Natural killer cell (primary cell): ENCODE measurements around the gene ZNF644. TPM values are rescaled to one million over a fixed set of nuclear protein-coding genes. Genes with fewer than 3 reads are reported as not detected.
"Not testable (repeated sequence)": the region's sequence is repeated elsewhere in the genome, so short reads cannot be mapped to it uniquely, and the experiment has no call there.

Source experiments
- ATAC-seq, 3 donors: fragments of 150-1000 bp in 2 of 3; fragments of 200-7000 bp in 1 of 3; cut with Tn5 transposase; 1 replicate in 1 of 3; 2 replicates in 2 of 3; pipeline ENCODE4 v1.10.0; 2021; ENCODE audit warnings: mild to moderate bottlenecking in 2 of 3, moderate library complexity in 2 of 3
- DNase-seq, 2 donors: peaks; one replicate each; pipeline versions ENCODE4 v3.0.0 to v3.0.0-alpha.2; 2013 to 2021; ENCODE audit warnings: mixed read lengths in 1 of 2
- H3K27ac ChIP-seq: one replicate; pipeline ENCODE4 v1.5.1; 2013; ENCODE audit warnings: mild to moderate bottlenecking, low read length
- H3K27me3 ChIP-seq: one replicate; pipeline ENCODE4 v1.6.1; 2013; ENCODE audit warnings: low read length; ENCODE audit not compliant: control insufficient read depth, insufficient read depth
- H3K36me3 ChIP-seq: one replicate; pipeline ENCODE4 v1.6.1; 2013; ENCODE audit warnings: low read length; ENCODE audit not compliant: control insufficient read depth, insufficient read depth
- H3K4me1 ChIP-seq: one replicate; pipeline ENCODE4 v1.6.1; 2013; ENCODE audit warnings: low read length; ENCODE audit not compliant: control insufficient read depth, insufficient read depth
- H3K4me3 ChIP-seq: one replicate; pipeline ENCODE4 v1.5.1; 2013; ENCODE audit warnings: low read length
- H3K9me3 ChIP-seq: one replicate; pipeline ENCODE4 v1.6.1; 2013; ENCODE audit warnings: low read length; ENCODE audit not compliant: control insufficient read depth, insufficient read depth
- H3K27ac Mint-ChIP-seq, 2 donors: one replicate each; pipeline ENCODE4 v1.8.0; 2022; ENCODE audit warnings: mild to moderate bottlenecking in 2 of 2, mixed read lengths in 2 of 2, moderate library complexity in 1 of 2
- H3K27me3 Mint-ChIP-seq, 2 donors: one replicate each; pipeline ENCODE4 v1.8.0; 2022; ENCODE audit warnings: low read depth in 2 of 2, mixed read lengths in 2 of 2
- H3K36me3 Mint-ChIP-seq: one replicate; pipeline ENCODE4 v1.8.0; 2022; ENCODE audit warnings: mixed read lengths
- H3K4me1 Mint-ChIP-seq, 2 donors: one replicate each; pipeline ENCODE4 v1.8.0; 2022; ENCODE audit warnings: mixed read lengths in 2 of 2
- H3K4me3 Mint-ChIP-seq: one replicate; pipeline ENCODE4 v1.8.0; 2022; ENCODE audit warnings: mild to moderate bottlenecking, moderate library complexity, mixed read lengths
- H3K9me3 Mint-ChIP-seq, 2 donors: one replicate each; pipeline ENCODE4 v1.8.0; 2022; ENCODE audit warnings: mixed read lengths in 2 of 2
- CTCF ChIP-seq: fragments of 200-600 bp; IDR thresholded peaks from one replicate; pipeline ENCODE4 v1.8.0; 2022; ENCODE audit warnings: antibody characterized with exemption
- WGBS: methylation state at CpG from one replicate; pipeline ENCODE4 v1.1.7; 2013; ENCODE audit warnings: missing lambda C conversion rate; ENCODE audit not compliant: insufficient coverage; 5-methylcytosine and 5-hydroxymethylcytosine counted together
- intact Hi-C: fragments of 100-400 bp; cut with micrococcal nuclease; formaldehyde crosslinking; loops from one replicate; pipeline ENCODE4 v1.14.2; 2022
- total RNA-seq, 4 donors: library from RNA; stranded (reverse); fragments of 120-200 nt in 1 of 4; gene quantifications; one replicate each; pipeline versions ENCODE4 v1.2.3 to v1.2.4, GENCODE V29; 2013 to 2022

Gene ZNF644
- total RNA-seq, 3 donors from 2014 or later (not counting 1 experiment from before 2014, with no cell fraction given): 135 to 157 (median 142) TPM

DNA sequence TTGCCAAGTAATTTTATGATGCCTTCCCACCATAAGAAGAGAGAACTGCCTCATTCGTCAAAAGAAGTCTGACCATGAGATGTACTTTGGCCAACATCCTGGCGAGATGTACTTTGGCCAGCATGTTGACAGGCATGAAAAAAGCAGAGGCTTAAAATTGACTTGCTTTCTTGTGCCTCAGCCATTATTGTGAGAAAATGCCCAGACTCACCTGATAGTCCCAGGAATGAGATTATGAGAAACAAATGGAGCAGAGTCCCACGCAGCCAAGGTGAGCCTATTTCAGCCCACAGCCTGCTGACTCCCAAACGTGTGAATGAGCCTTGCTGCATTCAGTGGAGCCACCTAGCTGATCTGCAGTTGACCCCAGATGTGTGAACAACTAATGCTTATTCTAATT lies 43.5 kb upstream of the ZNF644 start:
- no peak for ATAC-seq
- H3K36me3 ChIP-seq: no peaks in the 10 kb centered on the region
- no peak overlapping the region for H3K27ac ChIP-seq
- H3K4me1 ChIP-seq: no peaks in the 10 kb centered on the region
- H3K36me3 Mint-ChIP-seq: no peaks in the 10 kb centered on the region
- no peaks in the 10 kb centered on the region for H3K9me3 ChIP-seq
- no peak for TF ChIP-seq CTCF
- WGBS: 81% methylated on average over 4 of the region's 4 CpGs
- H3K4me3 ChIP-seq: no peak overlapping the region
- peaks cover 6 to 36% of the 10 kb centered on the region in 2 donors for H3K27me3 Mint-ChIP-seq
- no peak overlapping the region for H3K4me3 Mint-ChIP-seq
- no peaks in the 10 kb centered on the region for H3K4me1 Mint-ChIP-seq
- H3K27me3 ChIP-seq: no peaks in the 10 kb centered on the region
- H3K27ac Mint-ChIP-seq: no peak overlapping the region
- no peaks in the 10 kb centered on the region for H3K9me3 Mint-ChIP-seq
- intact Hi-C loops: no loop called here
- no peak for DNase-seq

GRCh38 chr1:91063403-91063802 lies 41.6 kb upstream of the ZNF644 start:
- H3K4me3 ChIP-seq, intact Hi-C loops, H3K27me3 ChIP-seq, H3K4me3 Mint-ChIP-seq, ATAC-seq, H3K27ac Mint-ChIP-seq, H3K9me3 Mint-ChIP-seq, H3K36me3 Mint-ChIP-seq, H3K4me1 ChIP-seq, DNase-seq, H3K4me1 Mint-ChIP-seq, H3K36me3 ChIP-seq, H3K27ac ChIP-seq, H3K9me3 ChIP-seq: not testable (repeated sequence)
- WGBS: 47% methylated on average over 4 of the region's 5 CpGs
- peaks cover 4 to 51% of the 10 kb centered on the region in 2 donors for H3K27me3 Mint-ChIP-seq

DNA sequence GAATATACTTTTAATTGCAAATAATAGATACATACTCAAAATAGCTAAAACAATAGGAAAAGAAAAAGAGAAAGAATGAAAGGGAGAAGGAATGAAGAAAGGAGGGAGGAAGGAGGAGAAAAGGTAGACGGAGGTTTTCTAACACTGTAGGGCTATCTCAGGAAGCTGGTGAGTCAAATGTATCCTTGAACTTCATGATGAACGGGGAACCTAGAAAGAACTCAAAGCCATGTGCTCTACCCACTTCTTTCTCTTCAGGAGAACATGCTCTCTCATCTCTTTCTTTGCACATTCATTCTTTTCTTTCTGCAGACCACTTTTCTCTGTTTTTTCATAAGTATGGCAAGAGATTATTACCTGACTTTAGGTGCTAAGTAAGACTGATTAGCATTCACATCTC lies 37.3 kb upstream of the ZNF644 start:
- H3K27ac ChIP-seq: no peak overlapping the region
- H3K4me3 Mint-ChIP-seq: no peak overlapping the region
- intact Hi-C loops: no loop called here

GRCh38 chr1:91057784-91058183 lies 35.9 kb upstream of the ZNF644 start:
- Histone ChIP-seq H3K9me3 (no peaks in the 10 kb centered on the region), H3K36me3 (no peaks in the 10 kb centered on the region), H3K4me3 (no peak overlapping the region), H3K27me3 (no peaks in the 10 kb centered on the region), H3K4me1 (peaks cover 10% of the 10 kb centered on the region), H3K27ac (no peak overlapping the region)
- Mint-ChIP-seq H3K4me3 (no peak overlapping the region), H3K27me3 (peaks cover 3 to 27% of the 10 kb centered on the region in 2 donors), H3K4me1 (no peaks in the 10 kb centered on the region), H3K36me3 (no peaks in the 10 kb centered on the region), H3K27ac (no peak overlapping the region), H3K9me3 (no peaks in the 10 kb centered on the region)
- 23% methylated on average over 2 of the region's 2 CpGs for WGBS
- intact Hi-C loops: no loop called here
- ATAC-seq (no peak), DNase-seq (no peak)
- no peak for TF ChIP-seq CTCF

More for the DNA sequence above, 37.3 kb upstream of the ZNF644 start:
- no peak for DNase-seq
- no peak for TF ChIP-seq CTCF
- Mint-ChIP-seq H3K27me3 (peaks cover 3 to 34% of the 10 kb centered on the region in 2 donors), H3K4me1 (no peaks in the 10 kb centered on the region), H3K36me3 (no peaks in the 10 kb centered on the region), H3K9me3 (no peaks in the 10 kb centered on the region), H3K27ac (no peak overlapping the region)
- WGBS: 47% methylated on average over 2 of the region's 2 CpGs
- H3K4me1 ChIP-seq: peaks cover 10% of the 10 kb centered on the region
- H3K27me3 ChIP-seq: no peaks in the 10 kb centered on the region
- H3K4me3 ChIP-seq: no peak overlapping the region
- no peaks in the 10 kb centered on the region for H3K36me3 ChIP-seq
- ATAC-seq: no peak
- no peaks in the 10 kb centered on the region for H3K9me3 ChIP-seq
